Endothelial cell of umbilical vein (primary cell): ENCODE results near the gene SLC22A8. TPM values are rescaled to one million over a fixed set of nuclear protein-coding genes. Genes with fewer than 3 reads are reported as not detected.

Experiments
- BruUV-seq: library from RNA; stranded (reverse); fragments of 400-500 nt; replicated peaks from 2 replicates; lab custom pipeline; 2021; lab: Mats Ljungman, UMichigan
- CTCF ChIA-PET: fragments of 300-600, 350-600 bp; sonication (Branson Sonifier 250); formaldehyde crosslinking; loops from one replicate; lab custom pipeline; 2021; ENCODE audit warnings: antibody characterized with exemption, inconsistent platforms; lab: Charles Lee
- POLR2A ChIA-PET: fragments of 300-600, 350-600 bp; sonication (Branson Sonifier 250); formaldehyde crosslinking; loops from one replicate; lab custom pipeline; 2021; ENCODE audit warnings: antibody characterized with exemption, inconsistent platforms; lab: Charles Lee
- DNase-seq: peaks from one replicate; pipeline ENCODE4 v3.0.0-alpha.2; 2011; ENCODE audit warnings: low read depth, low spot score
- FAIRE-seq: peaks from 2 replicates; lab custom pipeline; 2011; peaks lifted over from hg19 to GRCh38; lab: Jason Lieb, UNC
- H2AFZ ChIP-seq: 2 replicates; pipeline ENCODE4 v1.6.0; 2012; ENCODE audit warnings: low read depth, low read length, control low read depth, inconsistent platforms
- H3K27ac ChIP-seq: 2 replicates; pipeline ENCODE4 v1.5.1; 2011; ENCODE audit warnings: low read depth, mild to moderate bottlenecking, control low read depth, low read length, moderate library complexity; ENCODE audit not compliant: insufficient read depth
- H3K27me3 ChIP-seq, 2 experiments: 2 replicates each; pipeline versions ENCODE4 v1.6.0 to v1.6.1; 2011; ENCODE audit warnings: low read length in 2 of 2, mixed read lengths in 1 of 2; ENCODE audit not compliant: control insufficient read depth in 2 of 2, insufficient read depth in 2 of 2
- H3K36me3 ChIP-seq, 2 experiments: 2 replicates in 1 of 2; 3 replicates in 1 of 2; pipeline ENCODE4 v1.5.1; 2011; ENCODE audit warnings: low read length in 2 of 2, mild to moderate bottlenecking in 1 of 2, moderate library complexity in 1 of 2; ENCODE audit not compliant: control insufficient read depth in 2 of 2, insufficient read depth in 2 of 2; ENCODE audit errors: extremely low read depth in 1 of 2
- H3K4me1 ChIP-seq: 3 replicates; pipeline ENCODE4 v1.5.1; 2011; ENCODE audit warnings: mild to moderate bottlenecking, low read length; ENCODE audit not compliant: control insufficient read depth, insufficient read depth; ENCODE audit errors: extremely low read depth
- H3K4me2 ChIP-seq: 2 replicates; pipeline ENCODE4 v1.6.1; 2011; ENCODE audit warnings: low read length, control low read depth, mixed read lengths; ENCODE audit not compliant: insufficient read depth
- H3K4me3 ChIP-seq, 3 experiments: fragments of 200-600 bp in 1 of 3; sonication (generic), shearing (Covaris generic) in 1 of 3; replicated peaks in 1 of 3; 2 replicates each; pipeline ENCODE4 v1.5.1; 2011 to 2016; ENCODE audit warnings: control low read depth in 3 of 3, low read length in 3 of 3, mild to moderate bottlenecking in 2 of 3, inconsistent platforms in 1 of 3, low read depth in 1 of 3, moderate library complexity in 1 of 3; ENCODE audit not compliant: insufficient read depth in 1 of 3
- H3K79me2 ChIP-seq: 2 replicates; pipeline ENCODE4 v1.6.0; 2012; ENCODE audit warnings: low read length, inconsistent platforms; ENCODE audit not compliant: control insufficient read depth, insufficient read depth
- H3K9ac ChIP-seq: replicated peaks from 2 replicates; pipeline ENCODE3; 2011; ENCODE audit warnings: low read length, control low read depth; ENCODE audit not compliant: insufficient read depth; ENCODE audit errors: extremely low read depth
- H3K9me1 ChIP-seq: replicated peaks from 3 replicates; pipeline ENCODE4 v1.6.0; 2011; ENCODE audit warnings: mild to moderate bottlenecking, low read length; ENCODE audit not compliant: control insufficient read depth, insufficient read depth; ENCODE audit errors: extremely low read depth
- H3K9me3 ChIP-seq: replicated peaks from 2 replicates; pipeline ENCODE4 v1.5.1; 2012; ENCODE audit warnings: low read length, inconsistent platforms; ENCODE audit not compliant: control insufficient read depth, insufficient read depth
- H4K20me1 ChIP-seq: replicated peaks from 2 replicates; pipeline ENCODE3; 2011; ENCODE audit warnings: mild to moderate bottlenecking, low read length; ENCODE audit not compliant: control insufficient read depth, insufficient read depth; ENCODE audit errors: extremely low read depth
- CTCF ChIP-seq, 2 donors: IDR thresholded peaks; 1 replicate in 1 of 2; 2 replicates in 1 of 2; pipeline ENCODE4 v1.5.1; 2011; ENCODE audit warnings: low read length in 2 of 2, mild to moderate bottlenecking in 2 of 2, moderate library complexity in 2 of 2, control low read depth in 1 of 2, inconsistent platforms in 1 of 2, low read depth in 1 of 2; ENCODE audit not compliant: insufficient read depth in 1 of 2; ENCODE audit errors: extremely low read depth in 1 of 2
- EZH2 ChIP-seq: IDR thresholded peaks from 2 replicates; pipeline ENCODE4 v1.6.1; 2012; ENCODE audit warnings: borderline replicate concordance, low read depth, mild to moderate bottlenecking, moderate library complexity, low read length, inconsistent platforms; ENCODE audit not compliant: severe bottlenecking
- FOS ChIP-seq: IDR thresholded peaks from 2 replicates; pipeline ENCODE4 v1.6.1; 2011; ENCODE audit warnings: mild to moderate bottlenecking, low read length, moderate library complexity, borderline replicate concordance; ENCODE audit not compliant: insufficient read depth
- GATA2 ChIP-seq: IDR thresholded peaks from 2 replicates; pipeline ENCODE4 v1.7.0; 2011; ENCODE audit warnings: low read depth, mild to moderate bottlenecking, moderate library complexity, mixed read lengths, low read length; ENCODE audit not compliant: insufficient read length, insufficient read depth
- JUN ChIP-seq: IDR thresholded peaks from 2 replicates; pipeline ENCODE4 v1.6.1; 2011; ENCODE audit warnings: borderline replicate concordance, low read depth; ENCODE audit not compliant: insufficient read length, insufficient read depth
- MAX ChIP-seq: IDR thresholded peaks from 2 replicates; pipeline ENCODE4 v1.6.1; 2011; ENCODE audit not compliant: insufficient read depth, insufficient read length
- MYC ChIP-seq: IDR thresholded peaks from one replicate; pipeline ENCODE4 v1.6.1; 2011; ENCODE audit warnings: mild to moderate bottlenecking, low read depth, low read length
- POLR2A ChIP-seq: IDR thresholded peaks from 2 replicates; pipeline ENCODE4 v1.6.1; 2012; ENCODE audit warnings: low read depth, mild to moderate bottlenecking, control low read depth, low read length
- POLR2AphosphoS5 ChIP-seq: IDR thresholded peaks from 2 replicates; pipeline ENCODE4 v1.6.1; 2012; ENCODE audit warnings: low read depth, mild to moderate bottlenecking, control low read depth, low read length, moderate library complexity; ENCODE audit not compliant: insufficient read depth
- dilution Hi-C: fragments of 300-500 bp; cut with MboI; formaldehyde crosslinking; loops from one replicate; pipeline ENCODE4 v1.15.0; 2019; ENCODE audit warnings: low sequenced_read_pairs; ENCODE audit not compliant: extremely low pct_ligation_motif_present
- intact Hi-C: fragments of 100-400 bp; cut with micrococcal nuclease; formaldehyde crosslinking; loops from one replicate; pipeline ENCODE4 v1.10.0; 2022
- polyA plus RNA-seq, 4 experiments: library from polyadenylated mRNA; depleted of rRNA in 3 of 4; stranded (reverse) in 3 of 4; unstranded in 1 of 4; fragments of >200 nt; gene quantifications; 2 replicates each; pipeline versions ENCODE4 v1.2.1 to v1.2.3, GENCODE V29; 2011 to 2012; ENCODE audit warnings: missing spikeins in 1 of 4
- total RNA-seq: library from RNA; stranded (reverse); gene quantifications from 2 replicates; pipeline ENCODE4 v1.2.3, GENCODE V29; 2021

The SLC22A8 gene
- total and polyA plus RNA-seq, 2 donors (not counting 3 experiments of a cell fraction or from before 2014, with no cell fraction given) = not detected

GRCh38 chr11:63019506-63019905 is 3.9 kb upstream of the SLC22A8 start:
- no peak overlapping the region for H3K27ac ChIP-seq
- no peaks in the 10 kb centered on the region for H3K36me3 ChIP-seq
- intact Hi-C loops = loop anchor here (5.0 kb wide), 1 partner anchor 42 kb away; no protein-coding TSS in a partner anchor
- DNase-seq = no peak
- H3K4me1 ChIP-seq = peaks cover 10% of the 10 kb centered on the region
- no peak overlapping the region for H2AFZ ChIP-seq
- H3K9me3 ChIP-seq = no peaks in the 10 kb centered on the region
- H3K4me2 ChIP-seq = no peak overlapping the region
- CTCF ChIA-PET = interaction anchor here (1.1 to 8.7 kb wide), 5 partner anchors 11 to 115 kb away, joined by 3 to 488 read pairs (median 12); no protein-coding TSS in a partner anchor
- H3K9ac ChIP-seq = no peak overlapping the region
- peaks cover 0 to 3% of the 10 kb centered on the region in 2 experiments for H3K27me3 ChIP-seq
- no peaks in the 10 kb centered on the region for H3K79me2 ChIP-seq
- FAIRE-seq = no peak
- dilution Hi-C loops = no loop called here
- TF ChIP-seq POLR2AphosphoS5 (no peak), MYC (no peak), FOS (no peak), POLR2A (no peak), MAX (no peak), EZH2 (no peak), CTCF (IDR thresholded peaks at IDR 0.05; ENCODE audit: extremely low read depth in 1 of 2, insufficient read depth in 1 of 2, low read depth in 1 of 2, low read length in 2 of 2) (no peak), JUN (no peak), GATA2 (no peak)
- POLR2A ChIA-PET = no interaction called here
- H3K4me3 ChIP-seq = no peak overlapping the region
- no peaks in the 10 kb centered on the region for H3K9me1 ChIP-seq
- BruUV-seq = no TSS peak
- no peaks in the 10 kb centered on the region for H4K20me1 ChIP-seq
